Measurements from ENCODE around the gene SHTN1. TPM values are rescaled to one million over a fixed set of nuclear protein-coding genes. Genes with fewer than 3 reads are reported as not detected.

Gene SHTN1
- total and polyA plus RNA-seq, 2 of the 4 experiments (the other 2 are of a cell fraction), result 0.54 to 2.3 TPM

DNA sequence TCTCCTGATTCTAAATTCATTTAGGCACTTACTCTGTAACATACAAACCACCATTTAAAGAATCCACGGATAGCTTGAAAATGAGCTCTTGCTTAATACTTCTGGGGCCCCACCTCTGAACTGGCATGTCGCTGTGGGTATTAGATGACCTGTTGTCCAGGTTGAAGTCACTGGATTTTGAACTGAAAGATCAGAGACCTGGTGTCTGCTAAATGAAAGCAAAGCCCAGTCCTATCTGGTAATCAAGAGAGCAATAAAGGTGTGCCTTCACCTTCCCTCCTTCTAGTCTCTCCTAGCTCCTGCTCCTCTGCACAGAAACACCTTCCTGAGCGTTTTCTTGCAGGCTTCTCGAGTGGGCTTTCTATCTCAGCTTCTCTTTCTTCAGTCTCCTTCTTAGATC, 151.3 kb downstream of the SHTN1 start:
- WGBS, 2 experiments (ENCODE audit: extremely low coverage in 2 of 2, insufficient read length in 1 of 2), result 40% methylated on average over 1 of the region's 4 CpGs; no CpG with 5 or more reads in 1 of the 2 experiments
- Histone ChIP-seq H2AFZ (replicated peaks; ENCODE audit: low read length, poor library complexity) (no peak overlapping the region), H3K4ac (ENCODE audit: low read depth, low read length) (no peak overlapping the region), H3K9me3 (ENCODE audit: control insufficient read depth, insufficient read depth, low read length) (no peaks in the 10 kb centered on the region), H3K36me3 (ENCODE audit: control insufficient read depth, insufficient read depth, low read length) (no peaks in the 10 kb centered on the region), H2BK5ac (ENCODE audit: low read depth, low read length, poor library complexity, severe bottlenecking) (no peak overlapping the region), H3K9ac (ENCODE audit: low read depth, low read length) (no peak overlapping the region), H3K4me3 (ENCODE audit: insufficient read depth, low read depth, low read length) (no peak overlapping the region), H4K20me1 (ENCODE audit: insufficient read depth, low read length) (no peaks in the 10 kb centered on the region), H2AK9ac (replicated peaks; ENCODE audit: low read depth, low read length, poor library complexity) (no peak overlapping the region), H3K23ac (ENCODE audit: low read depth, low read length) (no peak overlapping the region), H4K8ac (ENCODE audit: low read depth in 2 of 2, low read length in 2 of 2) (no peak overlapping the region), H3K56ac (ENCODE audit: extremely low read depth, insufficient read depth, low read length) (no peak overlapping the region), H3K27me3 (ENCODE audit: control insufficient read depth, insufficient read depth, low read length) (peaks cover 9% of the 10 kb centered on the region), H4K5ac (ENCODE audit: low read depth, low read length) (no peak overlapping the region), H3K4me1 (ENCODE audit: control insufficient read depth, insufficient read depth, low read length) (peaks cover 3% of the 10 kb centered on the region; the same call in 1 of the 2 replicates), H3K18ac (ENCODE audit: low read depth, low read length) (no peak overlapping the region), H2BK120ac (ENCODE audit: low read depth, low read length) (no peak overlapping the region), H4K91ac (ENCODE audit: insufficient read depth, low read depth, low read length) (no peak overlapping the region), H2BK15ac (ENCODE audit: low read depth, low read length) (no peak overlapping the region), H2AK5ac (ENCODE audit: low read depth, low read length) (no peak overlapping the region), H3K14ac (replicated peaks; ENCODE audit: low read depth, low read length) (no peak overlapping the region), H2BK20ac (ENCODE audit: low read depth, low read length) (no peak overlapping the region), H3K79me1 (ENCODE audit: low read depth in 1 of 2, low read length in 2 of 2) (no peaks in the 10 kb centered on the region), H3K9me1 (ENCODE audit: insufficient read depth, low read length) (no peaks in the 10 kb centered on the region), H3K4me2 (ENCODE audit: low read depth, low read length) (no peak overlapping the region), H3K27ac (ENCODE audit: insufficient read depth, low read length) (no peak overlapping the region)
- BruUV-seq (replicated peaks), result no TSS peak
- POLR2A ChIA-PET (ENCODE audit: unreplicated experiment), result no interaction called here
- intact Hi-C loops (cut with micrococcal nuclease) (no loop called here), in situ Hi-C loops (cut with MboI; ENCODE audit: low sequenced_read_pairs) (no loop called here), dilution Hi-C loops (cut with HindIII; ENCODE audit: low sequenced_read_pairs, unreplicated experiment) (no loop called here)
- no peak for DNase-seq
- no peak for ATAC-seq (ENCODE audit: low read depth)
- no peak for TF ChIP-seq CHD1 (IDR thresholded peaks at IDR 0.05; ENCODE audit: low read depth, low read length)
- CTCF ChIA-PET, result no interaction called here
